GM21576 (cell line): ENCODE measurements around the gene ADRA2C.

Experiments
- ATAC-seq: cut with Tn5 transposase; IDR thresholded peaks from one replicate; pipeline ENCODE4 v1.9.1; 2021; ENCODE audit warnings: mild to moderate bottlenecking, moderate library complexity; ENCODE audit not compliant: unreplicated experiment

Gene ADRA2C

DNA sequence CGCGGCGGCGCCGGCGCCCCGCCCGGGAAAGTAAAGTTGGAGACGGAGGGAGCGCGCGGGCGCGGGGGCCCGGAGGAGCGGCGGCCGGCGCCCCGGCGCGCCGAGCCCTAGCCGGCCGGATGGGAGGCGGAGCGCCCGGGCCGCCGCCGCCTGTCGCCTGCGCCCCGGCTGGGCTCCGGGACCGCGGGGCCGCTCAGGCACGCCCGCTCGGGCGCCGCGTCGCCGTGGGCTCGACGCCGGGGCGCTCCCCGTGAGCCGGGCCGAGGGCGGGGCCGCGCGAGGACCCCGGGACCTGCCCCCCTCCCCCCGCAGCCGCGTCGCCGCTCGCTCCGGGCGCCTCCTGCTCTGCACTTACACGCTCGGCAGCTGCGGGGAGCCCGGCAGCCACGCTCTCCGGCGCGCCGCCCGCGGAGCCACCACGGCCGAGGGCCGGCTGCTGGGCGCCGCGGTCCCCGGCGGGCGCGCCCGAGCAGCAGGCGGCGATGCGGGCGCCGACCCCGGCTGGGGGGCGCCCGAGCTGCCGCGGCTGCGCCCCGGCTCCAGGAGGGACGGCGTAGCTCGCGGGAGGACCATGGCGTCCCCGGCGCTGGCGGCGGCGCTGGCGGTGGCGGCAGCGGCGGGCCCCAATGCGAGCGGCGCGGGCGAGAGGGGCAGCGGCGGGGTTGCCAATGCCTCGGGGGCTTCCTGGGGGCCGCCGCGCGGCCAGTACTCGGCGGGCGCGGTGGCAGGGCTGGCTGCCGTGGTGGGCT is at the start of gene ADRA2C:
ADRA2C (plus strand) TSS at position 350 of the 749 bp plus-strand sequence; CDS start at position 572, 222 bp downstream.
- ATAC-seq, result no peak

DNA sequence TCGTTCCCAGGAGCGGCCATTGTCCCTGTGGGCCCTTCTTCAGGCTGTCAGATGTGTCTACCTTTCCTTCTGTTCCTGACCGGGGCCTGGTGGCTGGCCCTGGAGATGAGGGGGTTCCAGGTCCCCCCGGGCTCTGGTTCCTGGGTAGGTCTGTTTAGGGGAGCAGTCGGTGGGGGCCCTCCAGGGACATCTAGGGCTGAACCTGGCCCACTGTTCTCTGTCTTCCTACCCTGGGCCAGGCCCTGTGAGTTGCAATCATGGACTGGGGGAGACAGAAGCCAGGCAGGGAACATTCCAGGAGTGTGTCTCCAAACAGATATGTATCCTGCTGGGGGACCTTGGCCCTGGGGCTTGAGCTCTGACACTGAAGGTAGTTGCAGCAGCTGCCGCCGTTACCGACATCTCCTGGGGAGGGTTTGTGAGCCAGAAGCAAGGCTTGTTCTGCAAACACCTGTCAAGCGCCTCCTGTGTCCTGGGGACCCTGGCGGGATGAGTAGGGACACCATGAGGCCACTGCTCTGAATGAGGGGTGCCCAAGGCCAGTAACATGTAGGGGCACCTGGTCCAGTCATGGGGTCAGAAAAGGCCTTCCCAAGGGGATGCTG is 49.5 kb upstream of the ADRA2C start:
- no peak for ATAC-seq

- no peak for ATAC-seq
These were observed 48.9 kb upstream of the ADRA2C start for GRCh38 chr4:3717241-3717640.

- ATAC-seq, result no peak
These were observed 47.7 kb upstream of the ADRA2C start for GRCh38 chr4:3718462-3718861.

DNA sequence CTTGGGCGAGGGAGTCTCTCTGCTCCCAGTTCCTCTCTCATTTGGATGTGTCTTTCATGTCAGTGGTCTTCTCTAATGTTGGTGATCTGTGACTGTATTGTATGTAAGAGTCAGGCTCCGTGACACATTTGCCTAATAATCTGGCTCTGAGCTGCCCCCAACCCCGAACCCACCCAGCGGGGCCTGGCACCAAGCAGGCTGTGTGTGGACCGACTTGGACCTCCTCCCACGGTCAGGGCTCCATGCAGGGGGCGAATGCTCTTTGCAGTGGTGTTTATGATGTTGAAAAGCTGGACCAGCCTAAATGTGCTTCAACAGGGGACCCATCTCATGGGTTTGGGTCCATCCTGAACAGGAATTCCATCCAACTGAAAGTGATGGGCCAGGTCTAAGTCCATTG is 47.0 kb upstream of the ADRA2C start:
- ATAC-seq, result no peak

DNA sequence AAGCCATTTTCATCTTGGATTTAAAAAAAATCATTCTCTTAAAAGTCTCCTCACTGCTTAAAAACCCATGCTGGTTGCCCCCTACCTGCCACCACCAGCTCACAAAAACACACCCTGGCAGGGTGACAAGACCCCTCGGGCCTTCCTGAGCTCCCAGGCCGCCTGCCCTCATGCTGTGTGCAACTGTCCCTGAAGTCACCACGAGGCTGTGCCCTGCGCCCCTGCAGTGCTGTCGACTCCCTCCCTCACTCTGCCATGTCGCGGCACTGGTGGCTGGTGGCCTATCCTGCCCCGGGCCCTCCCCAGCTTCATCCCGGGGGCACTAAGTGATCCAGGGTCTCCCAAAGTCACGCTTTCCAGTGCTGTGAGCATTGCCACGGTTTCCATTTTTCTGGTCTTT is 46.3 kb upstream of the ADRA2C start:
- no peak for ATAC-seq

GRCh38 chr4:3720466-3720865 is 45.7 kb upstream of the ADRA2C start:
- no peak for ATAC-seq

DNA sequence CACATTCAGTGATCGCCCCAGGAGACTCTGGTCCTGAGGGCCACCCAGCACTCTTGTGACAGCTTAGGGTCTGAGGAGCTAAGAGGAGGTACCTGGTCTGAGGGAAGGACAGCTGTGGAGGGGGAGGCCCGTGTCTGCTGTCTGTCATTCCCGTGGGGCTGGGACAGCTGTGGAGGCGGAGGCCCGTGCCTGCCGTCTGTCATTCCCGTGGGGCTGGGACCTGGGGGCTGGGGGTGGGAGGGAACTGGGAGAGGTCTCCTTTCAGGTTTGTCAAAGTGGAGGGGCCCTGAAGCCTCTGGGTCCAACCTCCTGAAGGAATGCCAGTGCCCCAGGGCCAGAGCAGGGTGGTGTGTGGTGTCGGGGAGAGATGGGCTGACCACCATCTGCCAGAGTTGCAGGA is 45.0 kb upstream of the ADRA2C start:
- no peak for ATAC-seq

DNA sequence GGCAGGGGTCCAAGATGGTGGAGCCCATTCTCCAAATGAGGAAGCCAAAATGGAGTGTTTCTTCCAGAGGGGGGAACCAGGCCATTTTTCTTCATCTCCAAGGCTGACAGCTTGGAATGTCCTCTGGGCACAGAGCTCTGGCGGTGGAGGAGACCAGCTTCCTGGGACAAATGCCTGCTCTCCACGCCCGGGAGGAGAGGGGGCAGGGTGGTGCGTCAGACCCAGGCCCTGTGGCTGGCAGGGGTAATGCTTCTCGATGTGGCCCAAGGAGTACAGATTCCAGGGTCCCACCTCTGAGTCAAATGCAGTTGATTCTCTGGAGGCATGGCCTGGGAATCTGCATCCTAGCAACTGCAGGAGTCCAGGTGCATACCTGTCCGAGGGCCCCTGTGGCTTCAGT is 44.6 kb upstream of the ADRA2C start:
- ATAC-seq, result no peak

DNA sequence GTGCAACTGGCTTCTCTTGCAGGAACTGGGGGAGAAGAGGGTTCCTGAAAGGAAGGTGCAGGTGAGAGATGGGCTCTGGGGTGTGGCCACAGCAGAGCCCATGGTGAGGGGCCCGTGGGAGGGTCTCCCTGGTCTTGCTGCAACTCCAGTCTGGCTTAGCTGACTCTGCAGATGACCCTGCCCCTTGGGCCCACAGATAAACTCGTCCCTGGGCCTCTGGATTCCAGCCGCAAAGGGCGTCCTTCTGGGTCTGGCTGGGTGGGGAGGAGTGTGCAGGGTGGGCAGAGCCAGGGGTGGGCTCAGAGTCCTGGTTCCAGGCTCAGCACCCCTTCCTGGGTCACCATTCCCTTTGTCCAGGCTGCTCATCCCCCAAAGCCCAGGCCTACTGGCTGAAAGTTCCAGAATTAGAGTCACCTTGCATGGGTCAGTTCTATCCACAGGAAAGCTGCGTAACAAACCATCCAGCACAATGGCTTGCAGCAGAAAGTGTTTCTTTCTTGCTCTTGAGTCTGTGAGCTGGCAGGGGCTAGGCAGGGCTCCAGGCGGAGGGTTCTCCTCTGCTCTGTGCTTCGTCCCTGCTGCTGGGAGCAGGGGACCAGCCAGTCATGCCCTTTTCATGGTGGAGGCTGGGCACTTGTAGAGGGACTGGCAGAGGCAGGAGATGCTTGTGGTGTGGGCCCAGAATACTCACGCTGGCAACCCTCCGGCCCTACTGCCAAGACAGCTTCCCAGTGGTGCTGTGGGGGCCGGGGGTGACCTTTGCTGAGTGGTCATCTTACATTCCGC is 43.5 kb upstream of the ADRA2C start:
- no peak for ATAC-seq

GRCh38 chr4:3723232-3723642 is 42.9 kb upstream of the ADRA2C start:
- ATAC-seq, result no peak

DNA sequence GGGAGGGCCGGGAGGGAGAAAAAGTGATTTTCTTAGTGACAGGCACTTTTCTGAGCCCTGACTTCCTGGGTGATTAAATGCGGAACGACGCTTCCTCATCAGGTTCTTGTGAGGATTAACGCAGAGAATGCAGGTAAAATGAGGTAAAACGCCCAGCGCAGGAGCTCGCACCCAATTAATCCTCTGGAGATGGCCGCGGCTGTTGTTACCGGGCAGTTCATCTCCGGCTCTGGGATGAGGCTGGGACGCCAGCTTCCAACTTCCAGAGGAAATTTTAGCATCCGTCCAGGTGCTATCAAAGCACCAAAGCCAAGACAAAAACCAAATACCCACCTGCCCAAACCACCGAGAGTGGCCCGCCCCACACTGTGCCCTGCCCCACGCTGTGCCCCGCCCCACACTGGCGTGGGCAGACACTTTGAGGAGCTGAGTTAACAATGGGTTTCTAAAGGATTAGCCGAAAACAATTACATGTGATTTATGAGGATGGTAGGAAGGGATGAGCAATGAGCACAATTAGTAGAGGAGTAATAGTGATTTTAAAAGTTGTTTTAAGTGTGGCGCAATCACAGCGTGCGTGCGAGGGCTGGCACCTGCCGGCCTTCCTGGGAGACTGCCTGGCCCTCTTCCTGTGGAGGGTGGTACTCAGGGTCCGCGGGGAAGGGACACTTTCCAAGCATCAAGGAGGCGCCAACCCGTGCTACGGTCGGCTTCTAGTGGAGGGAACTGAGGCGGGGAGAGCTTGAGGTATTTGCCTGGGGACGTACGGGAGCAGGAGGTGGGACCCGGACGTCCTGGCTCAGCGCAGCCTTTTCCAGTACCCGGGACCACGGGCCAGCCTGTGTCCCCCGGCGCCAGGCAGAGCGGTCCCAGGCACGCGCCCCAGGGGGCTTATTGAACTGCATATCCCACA is 41.6 kb upstream of the ADRA2C start:
- ATAC-seq, result no peak

DNA sequence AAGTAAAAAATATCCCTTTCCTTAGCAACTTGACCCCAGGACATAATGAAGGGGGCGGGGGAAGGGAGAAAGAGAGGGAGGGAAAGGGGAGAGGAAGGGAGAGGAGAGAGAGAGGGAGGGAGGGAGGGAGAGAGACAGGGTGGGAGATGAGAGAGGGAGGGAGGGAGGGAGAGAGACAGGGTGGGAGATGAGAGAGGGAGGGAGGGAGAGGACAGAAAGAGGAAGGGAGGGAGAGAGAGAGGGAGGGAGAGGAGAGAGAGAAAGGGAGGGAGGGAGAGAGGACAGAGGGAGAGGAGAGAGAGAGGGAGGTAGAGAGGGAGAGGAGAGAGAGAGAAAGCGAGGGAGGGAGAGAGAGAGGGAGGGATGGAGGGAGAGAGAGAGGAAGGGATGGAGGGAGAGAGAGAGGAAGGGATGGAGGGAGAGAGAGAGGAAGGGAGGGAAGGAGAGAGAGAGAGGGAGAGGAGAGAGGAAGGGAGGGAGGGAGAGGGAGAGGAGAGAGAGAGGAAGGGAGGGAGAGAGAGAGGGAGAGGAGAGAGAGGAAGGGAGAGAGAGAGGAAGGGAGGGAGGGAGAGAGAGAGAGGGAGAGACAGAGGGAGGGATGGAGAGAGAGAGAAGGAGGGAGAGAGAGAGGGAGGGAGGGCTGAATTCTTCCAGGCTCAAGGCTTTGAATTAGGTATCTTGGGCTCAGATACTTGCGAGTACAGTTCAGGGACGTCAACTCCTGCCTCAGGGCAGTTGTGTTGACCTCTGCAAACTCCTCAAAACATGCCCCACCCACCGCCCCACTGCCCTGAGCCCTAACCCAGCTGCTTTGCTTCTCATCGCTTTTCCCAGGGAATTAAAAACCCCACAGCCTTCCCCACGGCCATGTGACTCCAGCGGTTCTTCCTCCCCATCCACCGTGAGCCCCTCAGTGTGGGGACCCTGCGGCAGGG is 40.0 kb upstream of the ADRA2C start:
- no peak for ATAC-seq

DNA sequence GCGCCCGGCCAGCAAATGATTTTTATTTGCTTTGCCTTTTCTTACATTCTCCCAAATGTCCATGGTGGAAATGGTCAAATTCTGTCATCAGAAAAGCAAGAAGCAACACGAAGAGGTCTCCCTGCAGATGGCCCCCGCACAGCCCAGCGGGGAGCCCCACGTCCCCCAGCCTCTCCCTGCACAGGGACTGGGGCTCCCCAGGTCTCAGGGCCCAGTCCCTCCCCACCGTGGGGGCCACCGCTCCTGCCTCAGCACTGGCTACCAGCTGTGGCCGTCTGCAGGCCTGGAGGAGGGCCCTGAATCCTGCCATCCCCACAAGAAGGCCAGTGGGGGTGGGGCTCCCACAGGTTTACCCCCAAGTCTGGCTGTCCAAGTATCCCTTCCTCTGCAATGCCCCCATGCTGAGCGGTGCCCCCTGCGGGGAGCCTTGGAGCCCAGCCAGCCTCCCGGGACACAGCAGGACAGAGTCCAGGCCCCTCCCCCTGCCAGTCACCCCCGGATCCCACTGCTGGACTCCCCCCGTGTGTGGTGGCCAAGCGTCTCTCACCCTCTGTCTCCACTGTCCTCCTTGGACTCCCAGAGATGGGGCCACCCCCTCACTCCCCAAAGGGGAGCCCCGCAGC is 38.2 kb upstream of the ADRA2C start:
- no peak for ATAC-seq

- ATAC-seq, result no peak
These were observed 36.9 kb upstream of the ADRA2C start for GRCh38 chr4:3729188-3729881.

DNA sequence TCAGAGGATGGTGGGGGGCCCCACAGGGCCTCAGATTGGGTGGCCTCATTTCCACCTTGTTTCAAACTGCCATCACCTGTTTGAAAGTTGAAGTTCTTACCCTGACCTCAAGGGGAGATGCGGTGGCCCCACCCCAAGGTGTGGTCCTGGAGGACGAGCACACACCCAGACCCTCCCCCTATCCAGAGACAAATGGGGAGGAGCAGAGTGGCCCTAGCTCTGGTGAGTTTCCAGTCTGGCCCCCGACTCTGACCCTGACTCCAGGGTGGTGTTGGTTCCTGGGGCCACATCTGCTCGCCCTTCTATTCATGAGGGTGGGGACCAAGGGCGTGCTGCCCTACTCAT is 36.3 kb upstream of the ADRA2C start:
- ATAC-seq, result no peak

DNA sequence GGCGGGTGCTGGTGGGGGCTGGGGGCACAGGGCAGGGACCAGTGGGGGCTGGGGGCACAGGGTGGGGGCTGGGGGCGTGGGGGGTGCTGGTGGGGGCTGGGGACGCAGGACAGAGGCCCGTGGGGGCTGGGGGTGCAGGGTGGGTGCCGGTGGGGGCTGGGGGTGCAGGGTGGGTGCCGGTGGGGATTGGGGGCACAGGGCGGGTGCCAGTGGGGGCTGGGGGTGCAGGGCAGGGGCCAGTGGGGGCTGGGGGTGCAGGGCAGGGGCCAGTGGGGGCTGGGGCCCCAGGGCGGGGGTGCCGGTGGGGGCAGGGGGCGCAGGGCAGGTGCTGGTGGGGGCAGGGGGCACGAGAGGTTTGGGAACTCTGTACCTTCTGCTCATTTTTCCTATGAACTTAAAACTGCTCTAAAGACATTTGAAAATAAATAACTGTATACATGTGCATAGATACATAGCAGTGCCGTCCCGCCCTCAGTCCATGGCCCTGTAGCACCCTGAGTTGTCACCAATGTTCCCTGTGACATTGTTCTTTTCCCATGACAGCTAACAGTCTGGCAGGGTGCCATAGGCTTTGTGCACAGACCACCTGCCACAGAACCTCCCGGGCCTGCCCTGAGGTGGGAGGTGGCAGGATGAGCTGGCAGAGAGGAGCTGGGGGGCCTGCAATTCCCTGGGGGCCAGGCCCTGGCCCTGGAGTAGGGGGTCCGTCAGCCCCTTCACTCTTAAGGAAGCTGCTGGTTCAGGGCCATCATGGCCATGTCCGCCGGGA is 35.6 kb upstream of the ADRA2C start:
- no peak for ATAC-seq
